COLO668 (cell line): ENCODE data around the gene FAM53B.
"Not testable (repeated sequence)": the region's sequence is repeated elsewhere in the genome, so short reads cannot be mapped to it uniquely, and the experiment has no call there.

Experiments used
- DNase-seq: peaks from one replicate; lab custom pipeline; 2025; ENCODE audit not compliant: unreplicated experiment; lab: John Stamatoyannopoulos, UW

FAM53B gene

DNA sequence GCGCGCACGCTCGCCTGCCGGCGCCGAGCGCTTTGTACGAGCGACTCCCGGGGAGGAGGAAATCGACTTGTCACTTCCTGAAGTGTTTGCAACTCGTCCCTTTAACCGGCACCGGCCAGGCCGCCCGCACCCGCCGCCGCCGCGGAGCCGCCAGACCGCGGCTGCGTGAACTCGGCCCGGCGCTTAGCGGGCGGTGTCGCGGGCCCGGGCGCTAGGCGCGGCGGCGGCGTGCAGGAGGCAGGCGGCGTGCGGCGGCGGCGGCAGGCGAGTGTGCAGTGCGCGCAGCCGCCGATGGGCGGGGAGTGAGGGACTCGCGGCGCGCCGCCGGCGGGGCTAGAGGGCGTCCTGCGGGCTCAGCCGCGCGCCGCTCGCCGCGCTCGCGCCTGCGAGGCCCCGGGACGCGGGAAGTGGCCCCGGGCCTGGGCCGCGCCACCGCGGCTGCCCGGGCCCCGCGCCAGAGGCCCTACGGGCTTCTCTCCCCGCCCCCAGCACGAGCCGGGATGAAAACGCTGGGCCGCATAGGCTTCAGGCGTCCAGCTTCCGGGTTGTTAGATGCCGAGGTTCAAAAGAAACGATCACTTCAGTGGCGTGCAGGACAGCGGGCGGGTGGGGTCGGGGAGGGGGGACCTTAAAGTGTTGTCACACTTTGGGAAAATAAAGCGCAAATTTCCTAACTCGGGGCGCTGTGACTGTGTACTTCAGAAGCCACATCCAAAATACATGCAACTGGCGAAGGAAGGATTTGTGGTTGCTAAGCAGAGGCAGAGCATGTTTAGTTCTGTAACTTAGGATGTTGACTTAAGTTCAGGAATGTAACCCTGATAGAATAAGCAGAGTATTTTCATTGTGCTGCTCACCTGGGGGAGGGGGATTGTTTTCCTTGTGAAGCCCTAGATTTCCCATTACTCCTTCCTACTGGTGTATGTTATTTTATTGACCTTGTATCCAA lies at the start of gene FAM53B:
FAM53B (minus strand) TSS at position 277 of the 949 bp plus-strand sequence. CDS start 37,665 bp downstream, outside the sequence.
- DNase-seq, result peak; percentile 90

- DNase-seq, result no peak
Observed at GRCh38 chr10:124792998-124793352, 48.8 kb upstream of the FAM53B start.

DNA sequence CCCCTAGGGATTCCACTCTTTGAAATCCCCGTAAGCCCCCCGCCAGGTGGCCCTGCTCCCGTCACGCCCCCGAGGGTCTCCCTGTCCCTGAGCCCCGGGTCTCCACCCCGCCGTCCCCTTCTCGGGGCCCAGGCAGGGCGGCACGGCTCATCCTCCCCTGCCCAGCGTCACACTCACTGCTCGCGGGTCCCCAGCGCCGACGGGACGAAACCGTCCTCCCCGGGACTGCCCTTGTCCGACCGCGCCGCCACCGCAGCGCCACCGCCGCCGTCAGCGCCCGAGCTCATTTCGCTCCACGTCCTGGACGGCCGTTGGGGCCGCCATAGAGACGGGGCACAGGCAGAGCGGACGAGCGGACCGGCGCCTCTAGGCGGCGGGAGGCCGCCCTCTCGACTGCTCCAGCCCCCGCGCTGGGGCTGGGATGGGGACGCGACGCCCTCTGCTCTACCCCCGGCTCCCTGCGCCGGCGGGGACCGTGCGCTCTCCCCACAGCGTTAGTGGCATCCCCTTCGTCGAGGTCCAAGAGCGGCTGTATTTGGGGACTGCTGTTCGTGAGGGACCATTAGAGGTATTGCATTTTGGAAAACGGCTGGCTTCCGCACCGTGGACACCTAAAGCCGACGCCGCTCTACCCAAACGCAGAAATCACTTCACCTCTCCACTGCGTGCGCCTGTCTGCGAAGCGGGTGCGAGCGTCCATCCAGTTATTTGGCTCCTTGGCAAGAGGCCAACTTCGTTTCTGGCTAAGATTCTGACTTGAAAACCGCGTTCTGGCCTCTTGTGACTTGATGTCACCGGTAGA lies 47.6 kb upstream of the FAM53B start, which contains the start of gene EEF1AKMT2:
EEF1AKMT2 (minus strand) TSS at position 341 of the 802 bp plus-strand sequence; CDS start at position 287, 54 bp downstream.
- peak; percentile 82 for DNase-seq

GRCh38 chr10:124782900-124783299 lies 38.7 kb upstream of the FAM53B start:
- not testable (repeated sequence) for DNase-seq

GRCh38 chr10:124768791-124769190 lies 24.6 kb upstream of the FAM53B start:
- no peak for DNase-seq

DNA sequence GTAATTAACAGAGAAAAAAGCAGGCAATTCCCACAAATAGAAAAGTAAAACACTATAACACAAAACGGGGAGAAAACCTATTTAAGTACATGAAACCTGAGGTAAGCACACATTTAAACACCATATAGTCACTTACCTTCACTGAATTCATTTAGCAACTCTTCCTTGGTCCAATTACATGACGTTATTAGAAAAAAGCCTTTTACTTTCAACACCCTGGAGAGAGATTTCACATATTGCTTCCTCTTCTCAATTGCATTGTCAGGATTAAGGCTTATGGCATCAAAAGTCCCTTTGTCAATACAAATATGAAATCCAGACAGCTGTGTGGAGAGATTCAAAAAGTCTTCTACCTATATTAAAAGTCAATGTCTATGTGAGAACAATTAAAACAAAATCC lies 21.1 kb upstream of the FAM53B start:
- DNase-seq, result no peak

GRCh38 chr10:124763267-124763666 lies 19.1 kb upstream of the FAM53B start:
- DNase-seq, result no peak

GRCh38 chr10:124762281-124762680 lies 18.1 kb upstream of the FAM53B start:
- no peak for DNase-seq

- no peak for DNase-seq
Observed at GRCh38 chr10:124756156-124756903, 12.2 kb upstream of the FAM53B start.

- DNase-seq, result no peak
Observed at GRCh38 chr10:124755581-124755980, 11.4 kb upstream of the FAM53B start.

DNA sequence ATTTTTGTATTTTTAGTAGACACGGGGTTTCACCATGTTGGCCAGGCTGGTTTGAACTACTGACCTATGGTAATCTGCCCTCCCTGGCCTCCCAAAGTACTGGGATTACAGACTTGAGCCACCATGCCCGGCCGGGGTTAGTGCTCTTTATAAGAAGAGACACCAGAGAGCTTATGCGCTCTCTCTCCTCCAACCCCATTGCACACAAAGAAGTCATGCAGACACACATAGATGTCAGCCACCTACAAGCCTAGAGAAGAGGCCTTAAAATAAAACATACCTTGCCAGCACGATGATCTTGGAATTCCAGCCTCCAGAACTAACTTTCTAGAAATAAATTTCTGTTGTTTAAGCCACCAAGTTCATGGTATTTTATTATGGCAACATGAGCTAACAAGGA lies 10.0 kb upstream of the FAM53B start:
- DNase-seq, result no peak

- DNase-seq, result no peak
Observed at GRCh38 chr10:124748953-124749645, 4.9 kb upstream of the FAM53B start.

- no peak for DNase-seq
Observed at GRCh38 chr10:124748166-124748565, 4.0 kb upstream of the FAM53B start.

GRCh38 chr10:124747745-124748144 lies 3.6 kb upstream of the FAM53B start:
- DNase-seq, result no peak

- no peak for DNase-seq
Observed at GRCh38 chr10:124746992-124747391, 2.8 kb upstream of the FAM53B start.

DNA sequence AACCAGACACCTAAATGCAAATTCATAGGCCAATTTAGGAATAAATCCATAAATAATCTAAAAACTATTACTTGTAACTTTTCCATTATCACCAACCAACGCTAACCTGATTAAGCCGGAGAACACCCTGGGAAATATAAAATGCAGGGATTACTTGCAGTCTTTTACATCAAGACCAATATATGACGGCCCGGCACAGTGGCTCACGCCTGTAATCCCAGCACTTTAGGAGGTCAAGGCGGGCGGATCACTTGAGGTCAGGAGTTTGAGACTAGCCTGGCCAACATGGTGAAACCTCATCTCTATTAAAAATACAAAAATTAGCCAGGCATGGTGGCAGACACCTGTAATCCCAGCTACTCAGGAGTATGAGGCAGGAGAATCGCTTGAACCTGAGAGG lies 2.3 kb upstream of the FAM53B start:
- DNase-seq, result not testable (repeated sequence)

- DNase-seq, result peak; percentile 6
Observed at GRCh38 chr10:124745673-124746072, 1.5 kb upstream of the FAM53B start.

DNA sequence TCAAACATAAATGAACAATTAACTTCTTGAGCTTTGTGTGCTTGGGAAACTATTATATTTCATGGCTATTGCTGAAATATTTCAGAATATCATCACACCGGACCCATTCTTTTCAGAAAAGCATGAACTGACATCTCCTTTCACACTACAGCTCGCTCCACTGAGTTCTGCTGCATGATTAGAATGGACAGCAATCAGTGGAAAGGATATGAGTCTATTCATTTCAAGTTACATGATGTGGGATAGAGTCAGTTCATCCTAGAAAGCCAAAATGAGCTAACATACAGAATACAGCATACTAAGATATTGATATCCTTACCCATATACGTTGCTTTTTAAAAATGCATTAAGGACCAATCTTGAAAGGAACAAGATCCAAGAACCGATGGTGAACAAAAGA lies 1.1 kb upstream of the FAM53B start:
- DNase-seq, result no peak

DNA sequence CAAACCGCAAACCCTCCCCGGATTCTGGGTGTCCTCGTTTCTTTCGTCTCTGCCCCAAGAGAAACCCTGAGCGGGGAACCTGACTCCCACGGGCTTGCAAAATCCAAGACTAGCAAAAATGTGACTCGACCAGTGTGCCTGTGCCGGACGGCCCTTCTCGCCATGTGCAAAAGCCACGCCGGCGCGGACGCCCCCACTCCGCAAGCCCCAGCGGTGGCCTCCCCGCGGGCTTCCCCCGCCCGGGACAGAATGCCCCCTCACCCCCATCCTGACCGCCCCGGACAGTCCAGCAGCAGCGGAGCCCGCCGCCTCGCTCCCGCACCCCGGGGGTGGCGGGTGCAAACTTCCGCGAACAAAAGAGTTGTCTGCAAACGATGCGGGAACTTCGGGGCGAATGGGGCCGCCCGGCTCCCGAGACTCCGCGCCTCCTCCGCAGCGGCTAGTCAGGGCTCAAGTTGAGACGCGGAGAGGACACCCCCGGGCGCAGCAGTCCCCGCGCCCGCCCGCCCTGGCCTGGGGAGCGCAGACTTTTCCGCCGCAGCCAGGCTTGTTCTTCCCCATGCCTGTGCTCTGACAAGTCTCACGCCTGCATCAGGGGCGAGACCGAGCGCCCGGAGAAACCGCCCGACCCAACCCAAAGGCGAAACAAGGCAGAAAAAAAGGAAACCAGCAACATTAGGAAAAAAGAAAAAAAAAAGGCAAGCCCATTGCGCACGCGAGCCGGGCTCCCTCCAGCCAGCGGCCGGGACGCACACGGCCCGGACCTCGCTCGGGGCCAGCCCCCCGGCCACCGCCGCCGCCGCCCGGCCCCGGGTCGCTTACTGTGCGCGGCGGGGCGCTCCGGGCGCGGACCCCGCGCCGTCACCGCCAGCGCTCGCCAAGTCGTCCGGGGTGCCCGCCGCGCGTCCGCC lies 732 bp downstream of the FAM53B start:
- peak; percentile 31 for DNase-seq
